CD4-positive, CD25-positive, alpha-beta regulatory T cell (primary cell): ENCODE results near the gene LIPT2. TPM values are rescaled to one million over a fixed set of nuclear protein-coding genes. Genes with fewer than 3 reads are reported as not detected.
"Not testable (repeated sequence)": the region's sequence is repeated elsewhere in the genome, so short reads cannot be mapped to it uniquely, and the experiment has no call there.

Experiments used
- ATAC-seq, 2 donors: fragments of 150-1000 bp; cut with Tn5 transposase; one replicate each; pipeline ENCODE4 v1.10.0; 2021; ENCODE audit warnings: low read depth in 2 of 2, moderate number of reproducible peaks in 2 of 2, moderate library complexity in 1 of 2
- DNase-seq, 3 donors: peaks; one replicate each; pipeline versions ENCODE4 v3.0.0 to v3.0.0-alpha.2; 2012 to 2022; ENCODE audit warnings: mixed read lengths in 1 of 3
- H3K27ac ChIP-seq: one replicate; pipeline ENCODE4 v1.7.0; 2013; ENCODE audit warnings: mild to moderate bottlenecking, low read length; ENCODE audit not compliant: insufficient read depth, poor library complexity, severe bottlenecking
- H3K27me3 ChIP-seq: one replicate; pipeline ENCODE4 v1.7.0; 2013; ENCODE audit warnings: low read length; ENCODE audit not compliant: control insufficient read depth, insufficient read depth
- H3K36me3 ChIP-seq: one replicate; pipeline ENCODE4 v1.7.0; 2013; ENCODE audit warnings: mild to moderate bottlenecking, low read length, moderate library complexity; ENCODE audit not compliant: control insufficient read depth, insufficient read depth
- H3K4me1 ChIP-seq: 2 replicates; pipeline ENCODE4 v1.7.0; 2013; ENCODE audit warnings: mild to moderate bottlenecking, low read length; ENCODE audit not compliant: insufficient read depth, control insufficient read depth, poor library complexity, severe bottlenecking
- H3K4me3 ChIP-seq: one replicate; pipeline ENCODE4 v1.7.0; 2013; ENCODE audit warnings: low read depth, mild to moderate bottlenecking, low read length, moderate library complexity
- H3K9me3 ChIP-seq, 2 experiments: 1 replicate in 1 of 2; 2 replicates in 1 of 2; pipeline ENCODE4 v1.7.0; 2013; ENCODE audit warnings: low read length in 2 of 2, mild to moderate bottlenecking in 1 of 2, moderate library complexity in 1 of 2; ENCODE audit not compliant: control insufficient read depth in 2 of 2
- H3K27ac Mint-ChIP-seq, 3 donors: one replicate each; pipeline ENCODE4 v1.8.0; 2020 to 2022; ENCODE audit warnings: mild to moderate bottlenecking in 3 of 3, mixed read lengths in 3 of 3, moderate library complexity in 2 of 3
- H3K27me3 Mint-ChIP-seq: one replicate; pipeline ENCODE4 v1.8.0; 2022; ENCODE audit warnings: mild to moderate bottlenecking, mixed read lengths
- H3K36me3 Mint-ChIP-seq: one replicate; pipeline ENCODE4 v1.8.0; 2020; ENCODE audit warnings: mixed read lengths
- H3K4me1 Mint-ChIP-seq, 4 donors: one replicate each; pipeline ENCODE4 v1.8.0; 2020 to 2022; ENCODE audit warnings: mixed read lengths in 4 of 4, mild to moderate bottlenecking in 1 of 4
- H3K4me3 Mint-ChIP-seq, 4 donors: one replicate each; pipeline ENCODE4 v1.8.0; 2020 to 2022; ENCODE audit warnings: mild to moderate bottlenecking in 4 of 4, mixed read lengths in 4 of 4, moderate library complexity in 3 of 4
- H3K9me3 Mint-ChIP-seq, 7 donors: one replicate each; pipeline ENCODE4 v1.8.0; 2020 to 2022; ENCODE audit warnings: mixed read lengths in 7 of 7, mild to moderate bottlenecking in 3 of 7, moderate library complexity in 2 of 7
- polyA plus RNA-seq, 4 donors: library from polyadenylated mRNA; unstranded; fragments of 300-500 nt; fragmentation: Illumina TruSeq; gene quantifications; one replicate each; pipeline ENCODE4 v1.2.3, GENCODE V29; 2021
- total RNA-seq: library from RNA; stranded (reverse); gene quantifications from one replicate; pipeline ENCODE4 v1.2.3, GENCODE V29; 2022

LIPT2 gene
- total and polyA plus RNA-seq, 5 donors from 2014 or later = 6.1 to 20.7 (median 12.3) TPM

DNA sequence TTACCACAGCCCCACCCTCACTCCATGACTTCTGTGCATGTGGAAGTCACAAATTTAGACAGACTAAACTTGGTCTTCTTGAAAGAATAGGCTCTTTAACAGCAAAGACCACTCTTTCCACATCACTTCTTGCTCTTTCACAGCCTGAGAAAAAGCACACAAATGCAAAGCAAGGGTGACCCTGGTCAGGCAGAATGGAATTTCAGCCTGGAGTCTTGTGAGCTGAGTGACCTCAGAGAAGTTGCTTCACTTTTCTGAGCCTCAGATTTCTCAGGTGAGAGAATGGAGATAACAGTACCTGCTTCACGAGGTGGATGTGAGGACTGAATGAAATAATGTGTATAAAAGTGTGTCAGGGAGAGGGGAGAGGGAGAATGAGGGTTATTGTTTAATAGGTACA is 26.8 kb upstream of the LIPT2 start:
- H3K9me3 ChIP-seq = no peaks in the 10 kb centered on the region
- H3K27me3 ChIP-seq = no peaks in the 10 kb centered on the region
- no peaks in the 10 kb centered on the region for H3K4me1 ChIP-seq
- Mint-ChIP-seq H3K27ac (no peak overlapping the region), H3K9me3 (peaks cover 0 to 9% (median 0%) of the 10 kb centered on the region in 7 donors), H3K27me3 (peaks cover 23% of the 10 kb centered on the region), H3K36me3 (no peaks in the 10 kb centered on the region), H3K4me1 (no peaks in the 10 kb centered on the region), H3K4me3 (no peak overlapping the region)
- DNase-seq (no peak), ATAC-seq (no peak)
- no peaks in the 10 kb centered on the region for H3K36me3 ChIP-seq
- no peak overlapping the region for H3K27ac ChIP-seq
- no peak overlapping the region for H3K4me3 ChIP-seq

DNA sequence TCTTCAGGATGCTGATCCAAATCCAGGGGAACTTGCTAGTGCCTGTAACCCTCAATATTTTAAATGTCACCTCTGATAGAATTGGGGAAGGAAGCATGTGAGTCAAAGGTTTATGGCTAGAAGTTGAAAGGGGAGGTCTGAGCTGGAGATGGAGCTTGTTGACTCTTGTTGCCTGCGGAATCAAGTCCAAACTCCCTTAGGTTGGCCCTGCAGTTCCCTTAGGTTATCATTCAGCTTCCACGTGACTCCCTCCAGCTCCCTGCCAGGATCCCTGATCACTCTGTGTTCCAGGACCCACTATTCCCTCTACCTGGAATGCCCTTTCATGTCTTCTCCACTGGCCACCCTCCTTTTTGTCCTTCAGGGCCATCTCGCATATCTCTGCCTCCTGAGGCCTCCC is 26.2 kb upstream of the LIPT2 start:
- Mint-ChIP-seq H3K36me3 (no peaks in the 10 kb centered on the region), H3K9me3 (peaks cover 0 to 9% (median 0%) of the 10 kb centered on the region in 7 donors), H3K4me3 (no peak overlapping the region)

DNA sequence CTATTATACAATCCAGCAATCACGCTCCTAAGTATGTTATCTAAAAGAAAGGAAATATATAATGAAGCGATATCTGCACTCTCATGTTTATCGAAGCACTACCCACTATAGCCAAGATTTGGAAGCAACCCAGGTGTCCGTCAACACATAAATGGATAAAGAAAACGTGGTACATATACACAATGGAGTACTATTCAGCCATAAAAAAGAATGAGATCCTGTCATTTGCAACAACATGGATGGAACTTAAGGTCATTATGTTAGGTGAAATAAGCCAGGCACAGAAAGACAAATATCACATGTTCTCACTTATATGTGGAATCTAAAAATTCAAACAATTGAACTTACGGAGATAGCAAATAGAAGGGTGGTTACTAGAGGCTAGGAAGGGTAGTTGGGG is 24.1 kb upstream of the LIPT2 start:
- H3K4me1 ChIP-seq, ATAC-seq, H3K4me3 ChIP-seq, H3K27me3 ChIP-seq, H3K27ac Mint-ChIP-seq, H3K9me3 ChIP-seq, H3K4me1 Mint-ChIP-seq, DNase-seq, H3K36me3 ChIP-seq, H3K36me3 Mint-ChIP-seq, H3K4me3 Mint-ChIP-seq, H3K27ac ChIP-seq: not testable (repeated sequence)
- Mint-ChIP-seq H3K27me3 (peaks cover 38% of the 10 kb centered on the region), H3K9me3 (peaks cover 0 to 14% (median 0%) of the 10 kb centered on the region in 7 donors)

More for the DNA sequence above, 26.2 kb upstream of the LIPT2 start:
- Mint-ChIP-seq H3K27me3 (peaks cover 29% of the 10 kb centered on the region), H3K4me1 (no peaks in the 10 kb centered on the region), H3K27ac (no peak overlapping the region)
- Histone ChIP-seq H3K27me3 (no peaks in the 10 kb centered on the region), H3K36me3 (no peaks in the 10 kb centered on the region), H3K27ac (no peak overlapping the region), H3K4me3 (no peak overlapping the region), H3K9me3 (no peaks in the 10 kb centered on the region), H3K4me1 (no peaks in the 10 kb centered on the region)
- DNase-seq (no peak), ATAC-seq (no peak)

DNA sequence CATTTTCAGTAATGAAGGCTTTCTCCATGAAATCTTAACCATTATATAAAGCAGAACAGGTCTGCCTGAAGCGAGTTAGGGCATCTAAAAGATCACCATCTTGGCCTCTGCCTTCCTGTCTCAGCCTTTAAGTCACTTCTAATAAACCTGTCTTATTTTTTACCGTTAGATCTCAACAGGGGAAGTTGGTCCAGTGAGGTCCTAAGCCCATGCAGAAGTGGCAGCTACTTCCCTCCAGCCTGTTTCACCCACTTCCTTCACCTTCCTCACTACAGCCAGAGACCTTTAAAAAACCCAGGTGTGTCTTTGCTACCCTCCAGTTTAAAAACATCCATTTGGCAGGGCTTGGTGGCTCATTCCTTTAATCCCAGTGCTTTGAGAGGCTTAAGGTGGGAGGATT is 14.1 kb upstream of the LIPT2 start:
- H3K27ac Mint-ChIP-seq = no peak overlapping the region
- no peaks in the 10 kb centered on the region for H3K4me1 ChIP-seq
- no peaks in the 10 kb centered on the region for H3K36me3 Mint-ChIP-seq
- no peaks in the 10 kb centered on the region for H3K36me3 ChIP-seq
- H3K27me3 ChIP-seq = peaks cover 2% of the 10 kb centered on the region
- peaks cover 3 to 5% of the 10 kb centered on the region in 2 experiments for H3K9me3 ChIP-seq
- H3K27me3 Mint-ChIP-seq = no peaks in the 10 kb centered on the region
- H3K27ac ChIP-seq = no peak overlapping the region
- DNase-seq (no peak), ATAC-seq (no peak)
- H3K9me3 Mint-ChIP-seq = peaks cover 0 to 4% (median 2%) of the 10 kb centered on the region in 7 donors
- H3K4me3 ChIP-seq = no peak overlapping the region
- no peaks in the 10 kb centered on the region for H3K4me1 Mint-ChIP-seq
- H3K4me3 Mint-ChIP-seq = no peak overlapping the region

DNA sequence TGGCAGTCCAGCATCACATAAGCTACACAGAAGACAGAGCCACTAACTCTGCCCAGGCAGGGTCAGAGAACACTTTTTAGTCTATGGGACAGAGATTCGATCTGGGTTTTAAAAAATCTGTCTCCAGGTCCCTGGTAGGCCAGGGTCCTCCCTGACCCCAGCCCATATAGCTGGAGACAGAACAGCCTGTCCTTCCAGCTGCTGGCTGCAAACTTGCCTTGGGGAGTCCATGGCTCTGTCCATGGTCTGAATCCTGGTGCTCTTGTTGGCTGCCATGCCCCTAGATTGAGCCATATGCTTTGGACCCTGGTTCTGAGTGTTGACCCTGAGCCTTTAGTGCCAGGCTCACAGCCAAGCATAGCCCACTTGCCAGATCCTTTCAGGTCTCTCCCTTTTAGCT is 13.3 kb upstream of the LIPT2 start:
- no peaks in the 10 kb centered on the region for H3K36me3 ChIP-seq
- ATAC-seq (no peak), DNase-seq (no peak)
- H3K4me1 Mint-ChIP-seq = no peaks in the 10 kb centered on the region
- no peak overlapping the region for H3K4me3 Mint-ChIP-seq
- no peaks in the 10 kb centered on the region for H3K27me3 Mint-ChIP-seq
- no peak overlapping the region for H3K4me3 ChIP-seq
- no peaks in the 10 kb centered on the region for H3K4me1 ChIP-seq
- peaks cover 8 to 12% of the 10 kb centered on the region in 2 experiments for H3K9me3 ChIP-seq
- H3K27me3 ChIP-seq = peaks cover 2% of the 10 kb centered on the region
- H3K27ac ChIP-seq = no peak overlapping the region
- H3K27ac Mint-ChIP-seq = no peak overlapping the region
- H3K36me3 Mint-ChIP-seq = peaks cover 1% of the 10 kb centered on the region
- H3K9me3 Mint-ChIP-seq = peaks cover 0 to 3% (median 0%) of the 10 kb centered on the region in 7 donors

DNA sequence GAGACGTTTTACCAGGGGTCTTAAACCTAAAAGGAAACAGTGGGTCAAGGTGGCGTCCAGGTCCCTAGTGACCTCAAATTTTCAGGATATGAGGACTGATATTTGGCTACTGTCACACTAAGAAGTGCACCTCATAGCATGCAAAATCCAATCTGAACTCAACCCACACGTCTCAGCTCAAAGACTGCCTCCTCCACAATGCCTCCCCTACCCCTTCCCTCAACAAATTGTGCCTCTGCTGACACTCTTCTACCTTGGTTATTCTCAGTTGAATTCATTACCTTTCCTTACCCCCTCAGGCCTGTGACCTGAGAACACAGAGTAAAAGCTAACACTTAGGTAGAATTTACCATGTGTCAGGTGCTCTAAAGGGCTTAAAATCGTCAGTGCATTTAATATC is 12.4 kb upstream of the LIPT2 start:
- Histone ChIP-seq H3K4me1 (no peaks in the 10 kb centered on the region), H3K27ac (no peak overlapping the region), H3K9me3 (peaks cover 8 to 12% of the 10 kb centered on the region in 2 experiments), H3K27me3 (peaks cover 3% of the 10 kb centered on the region), H3K4me3 (no peak overlapping the region), H3K36me3 (no peaks in the 10 kb centered on the region)
- peak overlapping the region in 1 of 4 donors; percentile 57 for H3K4me3 Mint-ChIP-seq
- no peak for ATAC-seq
- H3K4me1 Mint-ChIP-seq = no peaks in the 10 kb centered on the region
- no peak for DNase-seq
- peaks cover 3% of the 10 kb centered on the region for H3K36me3 Mint-ChIP-seq
- H3K9me3 Mint-ChIP-seq = peaks cover 0 to 5% (median 3%) of the 10 kb centered on the region in 7 donors
- H3K27me3 Mint-ChIP-seq = no peaks in the 10 kb centered on the region
- peak overlapping the region in 1 of 3 donors; percentile 53 for H3K27ac Mint-ChIP-seq

DNA sequence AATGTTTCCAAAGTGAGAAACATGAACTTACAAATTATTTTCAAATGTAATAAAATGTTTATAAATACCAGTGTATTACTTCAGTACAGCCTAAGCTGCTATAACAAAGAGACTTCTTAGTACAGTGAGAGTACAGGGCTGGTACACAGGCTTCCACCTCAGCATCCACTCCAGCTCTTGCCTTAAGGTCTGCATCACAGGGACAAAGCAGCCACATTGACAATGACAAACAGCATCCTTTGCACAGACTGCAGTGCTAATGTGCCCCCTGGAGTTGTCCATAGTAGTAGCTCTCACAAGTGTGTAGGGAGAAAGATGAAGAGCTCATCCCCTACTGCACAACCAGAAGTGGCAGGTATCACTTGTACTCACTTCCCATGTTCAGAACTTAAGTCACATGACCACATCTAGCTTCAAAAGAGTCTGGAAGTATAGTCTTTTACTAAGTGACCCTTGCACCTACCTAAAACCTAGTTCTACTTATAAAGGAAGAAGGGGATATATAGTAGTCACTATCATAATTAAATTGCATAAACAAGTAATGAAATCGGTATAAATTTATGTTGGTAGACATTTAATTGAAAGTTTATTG is 10.7 kb upstream of the LIPT2 start:
- H3K36me3 ChIP-seq = no peaks in the 10 kb centered on the region
- Mint-ChIP-seq H3K27me3 (no peaks in the 10 kb centered on the region), H3K36me3 (peaks cover 3% of the 10 kb centered on the region), H3K27ac (no peak overlapping the region), H3K4me1 (peaks cover 0 to 3% (median 0%) of the 10 kb centered on the region in 4 donors), H3K4me3 (no peak overlapping the region), H3K9me3 (peaks cover 0 to 7% (median 3%) of the 10 kb centered on the region in 7 donors)
- H3K27me3 ChIP-seq = peaks cover 2% of the 10 kb centered on the region
- H3K4me1 ChIP-seq = no peaks in the 10 kb centered on the region
- H3K4me3 ChIP-seq = no peak overlapping the region
- no peak overlapping the region for H3K27ac ChIP-seq
- ATAC-seq = no peak
- H3K9me3 ChIP-seq = peaks cover 8 to 12% of the 10 kb centered on the region in 2 experiments
- no peak for DNase-seq

DNA sequence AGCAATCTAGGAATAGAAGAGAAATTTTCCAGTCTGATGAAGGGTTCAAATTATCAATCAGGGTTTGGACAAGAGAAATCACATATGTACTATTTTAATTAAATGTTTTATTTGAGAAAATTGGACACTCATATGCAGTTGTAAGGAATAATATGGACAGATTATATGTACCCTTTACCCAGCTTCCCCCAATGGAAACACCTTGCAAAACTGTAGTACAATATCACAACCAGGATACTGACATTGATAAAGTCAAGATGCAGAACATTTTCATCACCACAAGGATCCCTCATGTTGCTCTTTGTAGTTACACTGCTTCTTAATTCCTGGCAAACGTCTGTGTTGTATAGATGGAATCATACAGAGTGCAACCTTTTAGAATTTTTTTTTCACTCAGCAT is 1.4 kb upstream of the LIPT2 start:
- H3K27ac Mint-ChIP-seq = no peak overlapping the region
- H3K4me3 Mint-ChIP-seq = peak overlapping the region in 2 of 4 donors; percentile 2 to 35
- Histone ChIP-seq H3K27ac (no peak overlapping the region), H3K4me3 (no peak overlapping the region), H3K27me3 (no peaks in the 10 kb centered on the region), H3K36me3 (no peaks in the 10 kb centered on the region), H3K4me1 (peaks cover 20% of the 10 kb centered on the region), H3K9me3 (no peaks in the 10 kb centered on the region)
- H3K36me3 Mint-ChIP-seq = peaks cover 9% of the 10 kb centered on the region
- peaks cover 5% of the 10 kb centered on the region for H3K27me3 Mint-ChIP-seq
- peaks cover 0 to 9% (median 0%) of the 10 kb centered on the region in 7 donors for H3K9me3 Mint-ChIP-seq
- DNase-seq (no peak), ATAC-seq (no peak)
- H3K4me1 Mint-ChIP-seq = peaks cover 6 to 23% (median 18%) of the 10 kb centered on the region in 4 donors
